ENCODE results near the gene P2RY6. TPM values are rescaled to one million over a fixed set of nuclear protein-coding genes. Genes with fewer than 3 reads are reported as not detected.
A peak's percentile ranks its signal among the peaks of the same experiment; 100 is the strongest.

Gene P2RY6
- total RNA-seq, 1 donor from 2014 or later, result not detected

DNA sequence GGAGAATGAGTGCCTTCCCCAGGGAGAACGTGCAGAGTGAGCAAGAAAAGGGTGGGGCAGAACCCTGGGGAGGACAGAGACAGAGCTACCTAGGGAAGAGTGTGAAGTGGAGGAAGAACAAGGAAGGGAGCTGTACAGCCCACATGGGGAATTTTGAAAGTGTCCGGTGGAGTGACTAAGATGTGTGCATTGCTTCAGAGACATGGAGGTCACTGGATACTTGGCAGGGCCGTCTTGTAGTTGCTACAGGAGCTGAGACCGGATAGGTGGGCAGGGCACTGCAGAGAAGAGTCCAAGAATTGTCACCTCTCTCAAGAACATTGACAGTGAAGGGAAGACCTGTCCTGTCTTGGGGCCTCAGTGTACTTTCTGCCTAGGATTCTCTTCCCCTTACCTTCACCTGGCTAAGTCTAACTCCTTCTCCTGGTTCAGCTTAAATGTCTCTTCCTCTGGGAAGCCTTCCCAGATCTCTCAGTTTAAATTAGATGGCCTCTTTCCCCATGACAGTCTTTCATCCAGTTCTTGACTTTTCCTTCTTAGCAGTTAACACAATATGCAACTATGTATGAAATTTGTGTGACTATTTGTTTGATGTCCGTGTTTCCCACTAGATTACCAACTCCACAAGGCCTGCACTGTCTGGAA lies 9.2 kb upstream of the P2RY6 start:
- H3K4me3 Mint-ChIP-seq (ENCODE audit: unreplicated experiment), result no peak overlapping the region
- TF ChIP-seq, protein P1, sequence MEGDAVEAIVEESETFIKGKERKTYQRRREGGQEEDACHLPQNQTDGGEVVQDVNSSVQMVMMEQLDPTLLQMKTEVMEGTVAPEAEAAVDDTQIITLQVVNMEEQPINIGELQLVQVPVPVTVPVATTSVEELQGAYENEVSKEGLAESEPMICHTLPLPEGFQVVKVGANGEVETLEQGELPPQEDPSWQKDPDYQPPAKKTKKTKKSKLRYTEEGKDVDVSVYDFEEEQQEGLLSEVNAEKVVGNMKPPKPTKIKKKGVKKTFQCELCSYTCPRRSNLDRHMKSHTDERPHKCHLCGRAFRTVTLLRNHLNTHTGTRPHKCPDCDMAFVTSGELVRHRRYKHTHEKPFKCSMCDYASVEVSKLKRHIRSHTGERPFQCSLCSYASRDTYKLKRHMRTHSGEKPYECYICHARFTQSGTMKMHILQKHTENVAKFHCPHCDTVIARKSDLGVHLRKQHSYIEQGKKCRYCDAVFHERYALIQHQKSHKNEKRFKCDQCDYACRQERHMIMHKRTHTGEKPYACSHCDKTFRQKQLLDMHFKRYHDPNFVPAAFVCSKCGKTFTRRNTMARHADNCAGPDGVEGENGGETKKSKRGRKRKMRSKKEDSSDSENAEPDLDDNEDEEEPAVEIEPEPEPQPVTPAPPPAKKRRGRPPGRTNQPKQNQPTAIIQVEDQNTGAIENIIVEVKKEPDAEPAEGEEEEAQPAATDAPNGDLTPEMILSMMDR (IDR thresholded peaks at IDR 0.05), result no peak
- H3K27ac Mint-ChIP-seq (ENCODE audit: unreplicated experiment), result no peak overlapping the region
- no peaks in the 10 kb centered on the region for H3K36me3 Mint-ChIP-seq (ENCODE audit: unreplicated experiment)
- no peaks in the 10 kb centered on the region for H3K9me3 Mint-ChIP-seq (ENCODE audit: unreplicated experiment)
- H3K27me3 Mint-ChIP-seq (ENCODE audit: unreplicated experiment), result peaks cover 21% of the 10 kb centered on the region
- peaks cover 2% of the 10 kb centered on the region for H3K4me1 Mint-ChIP-seq (ENCODE audit: unreplicated experiment)
- DNase-seq (ENCODE audit: extremely low spot score, unreplicated experiment), result no peak

GRCh38 chr11:73263640-73264039 lies 8.5 kb upstream of the P2RY6 start:
- no peak for DNase-seq (ENCODE audit: extremely low spot score, unreplicated experiment)
- no peaks in the 10 kb centered on the region for H3K36me3 Mint-ChIP-seq (ENCODE audit: unreplicated experiment)
- no peaks in the 10 kb centered on the region for H3K9me3 Mint-ChIP-seq (ENCODE audit: unreplicated experiment)
- H3K4me3 Mint-ChIP-seq (ENCODE audit: unreplicated experiment), result no peak overlapping the region
- TF ChIP-seq, protein P1 (IDR thresholded peaks at IDR 0.05), result no peak
- H3K27ac Mint-ChIP-seq (ENCODE audit: unreplicated experiment), result no peak overlapping the region
- H3K4me1 Mint-ChIP-seq (ENCODE audit: unreplicated experiment), result no peaks in the 10 kb centered on the region
- H3K27me3 Mint-ChIP-seq (ENCODE audit: unreplicated experiment), result peaks cover 21% of the 10 kb centered on the region

DNA sequence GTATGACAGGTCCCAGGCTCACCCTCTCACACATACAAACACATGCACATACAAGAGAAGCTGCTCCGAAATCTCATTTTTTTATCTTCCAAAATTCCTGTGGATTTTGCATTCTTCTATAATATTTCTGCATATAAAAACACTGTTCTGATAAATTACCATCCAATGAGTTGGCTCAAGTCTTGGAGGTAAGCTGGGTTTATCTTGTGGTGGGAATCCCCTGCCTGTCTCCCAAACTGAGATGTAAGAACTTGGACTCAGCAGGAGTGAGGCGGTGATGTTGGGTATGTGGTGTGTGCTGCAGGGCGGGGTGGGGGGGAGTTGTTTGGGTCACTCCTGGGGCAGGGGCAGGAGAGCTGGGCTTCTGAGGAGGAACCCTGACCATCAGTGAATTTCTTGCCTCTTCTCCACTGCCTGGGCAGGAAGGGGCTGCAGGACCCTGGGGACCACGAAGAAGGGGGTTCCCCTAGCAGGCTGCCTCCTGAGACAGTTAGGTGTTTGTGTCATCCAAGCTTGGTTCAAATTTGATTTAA lies 6.8 kb upstream of the P2RY6 start:
- TF ChIP-seq, protein P1 (IDR thresholded peaks at IDR 0.05), result no peak

GRCh38 chr11:73265853-73266645 lies 6.1 kb upstream of the P2RY6 start:
- Mint-ChIP-seq H3K9me3 (ENCODE audit: unreplicated experiment) (no peaks in the 10 kb centered on the region), H3K4me3 (ENCODE audit: unreplicated experiment) (no peak overlapping the region), H3K36me3 (ENCODE audit: unreplicated experiment) (no peaks in the 10 kb centered on the region), H3K27me3 (ENCODE audit: unreplicated experiment) (peaks cover 21% of the 10 kb centered on the region), H3K27ac (ENCODE audit: unreplicated experiment) (no peak overlapping the region), H3K4me1 (ENCODE audit: unreplicated experiment) (no peaks in the 10 kb centered on the region)
- TF ChIP-seq, protein P1 (IDR thresholded peaks at IDR 0.05), result no peak
- peak; percentile 42 for DNase-seq (ENCODE audit: extremely low spot score, unreplicated experiment)

More for the DNA sequence above, 6.8 kb upstream of the P2RY6 start:
- H3K27ac Mint-ChIP-seq (ENCODE audit: unreplicated experiment), result no peak overlapping the region
- peaks cover 21% of the 10 kb centered on the region for H3K27me3 Mint-ChIP-seq (ENCODE audit: unreplicated experiment)
- no peaks in the 10 kb centered on the region for H3K9me3 Mint-ChIP-seq (ENCODE audit: unreplicated experiment)
- no peaks in the 10 kb centered on the region for H3K36me3 Mint-ChIP-seq (ENCODE audit: unreplicated experiment)
- H3K4me1 Mint-ChIP-seq (ENCODE audit: unreplicated experiment), result no peaks in the 10 kb centered on the region
- H3K4me3 Mint-ChIP-seq (ENCODE audit: unreplicated experiment), result no peak overlapping the region
- no peak for DNase-seq (ENCODE audit: extremely low spot score, unreplicated experiment)

DNA sequence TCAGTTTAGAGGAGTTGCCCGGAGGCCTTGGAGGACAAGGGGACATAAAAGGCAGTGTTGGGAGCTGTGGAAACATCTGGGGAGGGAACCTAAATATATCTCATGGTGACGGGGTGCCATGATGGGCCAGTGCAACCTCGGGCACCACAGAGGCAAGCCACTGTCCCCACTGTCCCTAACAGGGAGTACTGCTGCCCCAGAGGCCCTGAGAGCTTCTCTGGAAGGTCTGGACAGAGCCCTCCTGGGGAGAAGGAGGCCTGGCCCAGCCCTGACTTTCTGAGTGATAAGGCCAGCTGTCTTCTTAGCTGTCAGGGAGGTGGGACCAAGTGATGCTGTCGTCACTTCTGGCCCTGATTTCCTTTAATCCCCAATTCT lies 5.5 kb upstream of the P2RY6 start:
- no peak for DNase-seq (ENCODE audit: extremely low spot score, unreplicated experiment)
- Mint-ChIP-seq H3K36me3 (ENCODE audit: unreplicated experiment) (no peaks in the 10 kb centered on the region), H3K27ac (ENCODE audit: unreplicated experiment) (no peak overlapping the region), H3K4me3 (ENCODE audit: unreplicated experiment) (no peak overlapping the region), H3K4me1 (ENCODE audit: unreplicated experiment) (peaks cover under 1% of the 10 kb centered on the region), H3K27me3 (ENCODE audit: unreplicated experiment) (peaks cover 21% of the 10 kb centered on the region), H3K9me3 (ENCODE audit: unreplicated experiment) (no peaks in the 10 kb centered on the region)
- TF ChIP-seq, protein P1 (IDR thresholded peaks at IDR 0.05), result no peak

All from osteocyte (in vitro differentiated cells).